CD8-positive, alpha-beta memory T cell (primary cell): ENCODE data around the gene COPE. TPM values are rescaled to one million over a fixed set of nuclear protein-coding genes. Genes with fewer than 3 reads are reported as not detected.
A peak's percentile ranks its signal among the peaks of the same experiment; 100 is the strongest.

Source experiments
- CTCF ChIA-PET: fragments of 350-600 bp; sonication (Branson Sonifier 250); formaldehyde crosslinking; loops from one replicate; lab custom pipeline; 2021; ENCODE audit warnings: antibody characterized with exemption; lab: Charles Lee
- POLR2A ChIA-PET: fragments of 350-600 bp; sonication (Branson Sonifier 250); formaldehyde crosslinking; loops from one replicate; lab custom pipeline; 2021; ENCODE audit warnings: antibody characterized with exemption; lab: Charles Lee
- DNase-seq, 5 donors: peaks; one replicate each; pipeline versions ENCODE4 v3.0.0 to v3.0.0-alpha.2; 2020 to 2022; ENCODE audit warnings: mixed read lengths in 1 of 5
- H3K27ac ChIP-seq: one replicate; pipeline ENCODE4 v1.7.0; 2013; ENCODE audit warnings: low read depth, mild to moderate bottlenecking, low read length, moderate library complexity
- H3K27me3 ChIP-seq: 2 replicates; pipeline ENCODE4 v1.7.0; 2013; ENCODE audit warnings: low read length, mild to moderate bottlenecking; ENCODE audit not compliant: insufficient read depth, poor library complexity, severe bottlenecking
- H3K36me3 ChIP-seq: 2 replicates; pipeline ENCODE4 v1.7.0; 2013; ENCODE audit warnings: mild to moderate bottlenecking, low read length, moderate library complexity; ENCODE audit not compliant: insufficient read depth
- H3K4me1 ChIP-seq: 2 replicates; pipeline ENCODE4 v1.7.0; 2013; ENCODE audit warnings: mild to moderate bottlenecking, low read length, moderate library complexity; ENCODE audit not compliant: insufficient read depth
- H3K4me3 ChIP-seq: 2 replicates; pipeline ENCODE4 v1.7.0; 2013; ENCODE audit warnings: mild to moderate bottlenecking, low read length
- H3K9me3 ChIP-seq: 2 replicates; pipeline ENCODE4 v1.7.0; 2013; ENCODE audit warnings: mild to moderate bottlenecking, low read length
- H3K27ac Mint-ChIP-seq, 8 donors: one replicate each; pipeline ENCODE4 v1.8.0; 2020 to 2021; ENCODE audit warnings: mixed read lengths in 8 of 8, mild to moderate bottlenecking in 6 of 8, inconsistent platforms in 3 of 8, moderate library complexity in 3 of 8
- H3K27me3 Mint-ChIP-seq, 2 donors: one replicate each; pipeline ENCODE4 v1.8.0; 2020 to 2021; ENCODE audit warnings: mixed read lengths in 2 of 2, mild to moderate bottlenecking in 1 of 2, moderate library complexity in 1 of 2
- H3K36me3 Mint-ChIP-seq, 3 donors: one replicate each; pipeline ENCODE4 v1.8.0; 2020 to 2021; ENCODE audit warnings: mixed read lengths in 3 of 3, inconsistent platforms in 1 of 3, mild to moderate bottlenecking in 1 of 3
- H3K4me1 Mint-ChIP-seq, 3 donors: one replicate each; pipeline ENCODE4 v1.8.0; 2020 to 2021; ENCODE audit warnings: mixed read lengths in 3 of 3, inconsistent platforms in 1 of 3, mild to moderate bottlenecking in 1 of 3
- H3K4me3 Mint-ChIP-seq, 7 donors: one replicate each; pipeline ENCODE4 v1.8.0; 2020 to 2021; ENCODE audit warnings: mixed read lengths in 7 of 7, mild to moderate bottlenecking in 6 of 7, moderate library complexity in 4 of 7, inconsistent platforms in 2 of 7
- H3K9me3 Mint-ChIP-seq, 5 donors: one replicate each; pipeline ENCODE4 v1.8.0; 2020 to 2022; ENCODE audit warnings: mixed read lengths in 5 of 5, mild to moderate bottlenecking in 3 of 5, moderate library complexity in 2 of 5, inconsistent platforms in 1 of 5
- polyA plus RNA-seq: library from polyadenylated mRNA; unstranded; fragments of 300-500 nt; fragmentation: Illumina TruSeq; gene quantifications from one replicate; pipeline ENCODE4 v1.2.3, GENCODE V29; 2021
- total RNA-seq, 2 experiments: library from RNA; stranded (reverse); gene quantifications; one replicate each; pipeline ENCODE4 v1.2.3, GENCODE V29; 2021

COPE gene
- total and polyA plus RNA-seq, 3 experiments from 2014 or later: 177 to 300 (median 184) TPM

DNA sequence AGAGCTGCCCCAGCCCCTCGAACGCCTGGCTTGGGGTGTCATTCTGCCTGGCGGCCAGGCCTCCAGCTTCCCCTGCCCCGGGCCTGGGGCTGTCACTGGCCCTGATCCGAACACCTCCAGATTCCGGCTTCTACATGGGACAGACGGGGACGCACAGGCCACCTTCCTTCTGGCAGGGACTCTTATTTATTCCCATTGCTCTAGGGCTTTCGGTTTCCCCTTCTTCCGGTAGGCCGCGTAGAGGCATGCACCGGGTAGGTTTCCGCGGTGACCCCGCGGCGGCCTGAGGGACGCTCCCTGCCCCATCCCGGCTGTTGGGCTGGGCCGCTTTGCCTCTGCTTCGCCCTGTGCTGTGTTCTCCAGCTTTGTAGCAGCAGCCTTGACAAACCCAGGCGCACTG lies 51.4 kb downstream of the COPE start:
- H3K4me1 Mint-ChIP-seq: peaks cover 8 to 16% (median 13%) of the 10 kb centered on the region in 3 donors
- ChIA-PET CTCF (interaction anchor here (2.3 to 2.9 kb wide), 3 partner anchors 8 to 20 kb away, joined by 9 to 12 read pairs (median 10); no protein-coding TSS in a partner anchor), POLR2A (no interaction called here)
- no peaks in the 10 kb centered on the region for H3K27me3 ChIP-seq
- H3K27ac Mint-ChIP-seq: no peak overlapping the region
- no peak overlapping the region for H3K4me3 ChIP-seq
- H3K27me3 Mint-ChIP-seq: peaks cover 0 to 6% of the 10 kb centered on the region in 2 donors
- no peaks in the 10 kb centered on the region for H3K9me3 Mint-ChIP-seq
- no peak for DNase-seq
- H3K36me3 ChIP-seq: peaks cover 13% of the 10 kb centered on the region
- H3K27ac ChIP-seq: no peak overlapping the region
- no peak overlapping the region for H3K4me3 Mint-ChIP-seq
- peaks cover 0 to 51% (median 10%) of the 10 kb centered on the region in 3 donors for H3K36me3 Mint-ChIP-seq
- no peaks in the 10 kb centered on the region for H3K9me3 ChIP-seq
- H3K4me1 ChIP-seq: no peaks in the 10 kb centered on the region

DNA sequence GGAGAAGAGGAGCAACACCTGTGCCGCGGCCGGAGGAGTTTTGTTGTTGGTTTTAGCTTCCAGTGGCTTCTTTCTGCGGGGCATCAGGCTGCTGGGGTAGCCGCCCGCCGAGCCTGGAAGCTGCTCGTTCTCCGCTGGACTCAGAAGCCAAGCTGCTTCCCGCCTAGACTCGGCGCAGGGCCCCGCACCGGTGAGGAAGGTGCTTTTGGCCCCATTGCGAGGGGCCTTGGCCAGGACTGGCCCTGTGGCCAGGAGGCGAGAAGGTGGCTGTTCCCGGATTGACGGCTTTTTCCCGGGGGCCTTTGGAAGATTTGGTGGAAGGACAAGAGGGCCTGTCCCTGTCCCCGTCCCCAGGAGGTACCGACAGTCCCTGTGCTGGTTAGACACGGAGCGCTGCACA lies 52.0 kb downstream of the COPE start:
- ChIA-PET POLR2A (no interaction called here), CTCF (interaction anchor here (1.3 to 2.9 kb wide), 4 partner anchors 9 to 273 kb away, joined by 4 to 12 read pairs (median 10); no protein-coding TSS in a partner anchor)
- H3K9me3 Mint-ChIP-seq: no peaks in the 10 kb centered on the region
- Histone ChIP-seq H3K27me3 (no peaks in the 10 kb centered on the region), H3K9me3 (no peaks in the 10 kb centered on the region), H3K27ac (no peak overlapping the region), H3K36me3 (peaks cover 15% of the 10 kb centered on the region), H3K4me1 (no peaks in the 10 kb centered on the region), H3K4me3 (no peak overlapping the region)
- DNase-seq: no peak
- peak overlapping the region in 2 of 8 donors; percentile 20 to 47 for H3K27ac Mint-ChIP-seq
- peaks cover 0 to 6% of the 10 kb centered on the region in 2 donors for H3K27me3 Mint-ChIP-seq
- H3K4me1 Mint-ChIP-seq: peaks cover 8 to 16% (median 13%) of the 10 kb centered on the region in 3 donors
- peaks cover 3 to 57% (median 10%) of the 10 kb centered on the region in 3 donors for H3K36me3 Mint-ChIP-seq
- peak overlapping the region in 1 of 7 donors; percentile 66 for H3K4me3 Mint-ChIP-seq

DNA sequence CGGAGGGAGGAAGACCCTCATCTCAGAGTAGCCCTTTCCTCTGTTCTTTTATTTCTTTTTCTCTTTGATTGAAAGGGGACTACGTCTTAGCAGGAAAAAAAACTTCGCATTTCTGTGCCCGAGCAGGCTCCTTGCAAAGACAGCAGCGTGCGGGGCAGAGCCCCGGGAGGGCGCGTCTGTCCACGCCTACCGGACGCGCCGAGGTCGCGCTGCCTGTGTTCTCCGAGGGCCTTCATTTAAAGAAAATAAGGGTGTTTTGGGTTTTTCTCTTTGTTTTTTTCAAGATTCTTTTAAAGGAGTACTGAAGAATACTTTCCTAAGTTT lies 52.4 kb downstream of the COPE start:
- no peaks in the 10 kb centered on the region for H3K9me3 Mint-ChIP-seq
- H3K27me3 ChIP-seq: no peaks in the 10 kb centered on the region
- no peaks in the 10 kb centered on the region for H3K4me1 ChIP-seq
- H3K4me3 ChIP-seq: no peak overlapping the region
- H3K27ac ChIP-seq: no peak overlapping the region
- ChIA-PET CTCF (interaction anchor here (1.3 to 2.9 kb wide), 4 partner anchors 9 to 273 kb away, joined by 4 to 12 read pairs (median 10); no protein-coding TSS in a partner anchor), POLR2A (no interaction called here)
- H3K4me1 Mint-ChIP-seq: peaks cover 7 to 16% (median 10%) of the 10 kb centered on the region in 3 donors
- peaks cover 0 to 3% of the 10 kb centered on the region in 2 donors for H3K27me3 Mint-ChIP-seq
- no peak for DNase-seq
- peak overlapping the region in 1 of 8 donors; percentile 20 for H3K27ac Mint-ChIP-seq
- peaks cover 4 to 61% (median 10%) of the 10 kb centered on the region in 3 donors for H3K36me3 Mint-ChIP-seq
- no peaks in the 10 kb centered on the region for H3K9me3 ChIP-seq
- peaks cover 19% of the 10 kb centered on the region for H3K36me3 ChIP-seq
- H3K4me3 Mint-ChIP-seq: peak overlapping the region in 1 of 7 donors; percentile 66

DNA sequence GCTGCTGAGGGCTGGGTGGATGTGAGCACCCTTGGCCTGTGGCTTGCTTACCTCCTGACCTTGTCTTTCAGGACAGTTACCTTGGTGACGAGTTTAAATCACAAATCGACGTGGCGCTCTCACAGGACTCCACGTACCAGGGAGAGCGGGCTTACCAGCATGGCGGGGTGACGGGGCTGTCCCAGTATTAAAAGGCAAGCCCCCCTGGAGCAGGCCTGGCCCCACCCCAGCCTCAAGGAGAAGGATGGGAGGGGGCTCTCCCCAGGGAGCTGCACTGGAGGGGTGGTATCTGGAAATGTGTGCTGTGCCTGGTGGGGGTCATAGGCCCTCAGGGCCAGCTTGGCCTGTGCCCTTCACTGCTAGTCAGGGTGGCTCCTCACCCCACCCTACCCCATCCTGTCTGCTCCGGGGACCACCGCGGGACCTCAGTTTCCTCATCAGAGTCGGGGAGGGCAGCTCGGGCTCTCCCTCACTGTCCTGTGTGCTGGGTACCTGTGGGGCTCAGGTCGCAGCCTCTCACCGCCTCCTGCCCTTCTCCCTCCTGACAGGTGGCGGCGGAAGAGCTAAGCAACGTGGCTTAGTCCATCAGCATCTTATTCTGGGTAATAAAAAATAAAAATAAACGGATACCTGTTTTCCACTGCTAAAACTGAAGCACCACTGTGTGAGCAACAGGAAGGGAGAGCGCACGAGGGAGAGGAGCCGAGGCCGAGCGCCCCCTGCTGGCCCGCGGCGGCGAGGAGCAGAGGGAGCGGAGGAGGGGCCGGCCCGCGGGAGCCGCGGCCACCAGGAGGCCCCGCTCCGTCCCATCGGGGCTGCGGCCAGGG lies 53.0 kb downstream of the COPE start:
- Histone ChIP-seq H3K27ac (no peak overlapping the region), H3K9me3 (no peaks in the 10 kb centered on the region), H3K4me1 (no peaks in the 10 kb centered on the region), H3K4me3 (no peak overlapping the region), H3K36me3 (peaks cover 24% of the 10 kb centered on the region), H3K27me3 (no peaks in the 10 kb centered on the region)
- CTCF ChIA-PET: interaction anchor here (0.9 to 2.9 kb wide), 5 partner anchors 10 to 272 kb away, joined by 3 to 12 read pairs (median 9); no protein-coding TSS in a partner anchor
- H3K36me3 Mint-ChIP-seq: peaks cover 4 to 67% (median 10%) of the 10 kb centered on the region in 3 donors
- POLR2A ChIA-PET: interaction anchor here (0.9 kb wide), 1 partner anchor 21 kb away, joined by 3 read pairs; no protein-coding TSS in a partner anchor
- H3K27me3 Mint-ChIP-seq: no peaks in the 10 kb centered on the region
- peaks cover 4 to 12% (median 8%) of the 10 kb centered on the region in 3 donors for H3K4me1 Mint-ChIP-seq
- no peaks in the 10 kb centered on the region for H3K9me3 Mint-ChIP-seq
- peak; percentile 51 to 68 (median 59) for DNase-seq
- H3K4me3 Mint-ChIP-seq: no peak overlapping the region
- H3K27ac Mint-ChIP-seq: peak overlapping the region in 2 of 8 donors; percentile 20 to 44

DNA sequence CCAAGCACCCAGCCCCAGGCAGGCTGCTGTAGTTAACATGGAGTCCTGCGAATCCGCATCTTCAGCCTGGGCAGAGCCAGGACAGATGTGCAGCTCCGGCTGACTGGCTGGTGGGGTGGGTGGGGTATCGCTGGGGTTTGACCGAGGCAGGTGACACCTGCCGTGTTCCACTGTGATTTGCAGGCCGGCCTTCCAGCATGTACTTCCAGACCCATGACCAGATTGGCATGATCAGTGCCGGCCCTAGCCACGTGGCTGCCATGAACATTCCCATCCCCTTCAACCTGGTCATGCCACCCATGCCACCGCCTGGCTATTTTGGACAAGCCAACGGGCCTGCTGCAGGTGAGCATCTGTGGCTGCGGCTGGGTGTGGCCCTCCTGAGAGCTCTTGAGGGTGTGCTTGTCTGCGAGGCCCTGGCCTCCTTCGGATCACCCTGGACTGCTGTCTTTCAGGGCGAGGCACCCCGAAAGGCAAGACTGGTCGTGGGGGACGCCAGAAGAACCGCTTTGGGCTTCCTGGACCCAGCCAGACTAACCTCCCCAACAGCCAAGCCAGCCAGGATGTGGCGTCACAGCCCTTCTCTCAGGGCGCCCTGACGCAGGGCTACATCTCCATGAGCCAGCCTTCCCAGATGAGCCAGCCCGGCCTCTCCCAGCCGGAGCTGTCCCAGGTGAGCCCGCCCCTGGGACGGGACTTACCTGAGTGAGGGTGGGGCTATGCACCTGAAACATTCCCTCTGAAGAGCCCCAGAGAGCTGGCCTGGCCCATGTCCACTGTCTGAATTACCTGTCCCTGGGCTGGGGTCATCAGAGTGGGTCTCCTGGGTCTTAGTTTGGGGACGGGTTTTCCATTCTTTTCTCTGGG lies 53.8 kb downstream of the COPE start:
- ChIA-PET CTCF (interaction anchor here (0.9 to 2.9 kb wide), 5 partner anchors 10 to 21 kb away, joined by 3 to 12 read pairs (median 9); no protein-coding TSS in a partner anchor), POLR2A (interaction anchor here (0.9 to 1.4 kb wide), 2 partner anchors 10 to 20 kb away, joined by 3 to 5 read pairs; no protein-coding TSS in a partner anchor)
- Histone ChIP-seq H3K4me1 (no peaks in the 10 kb centered on the region), H3K36me3 (peaks cover 32% of the 10 kb centered on the region), H3K27me3 (no peaks in the 10 kb centered on the region), H3K9me3 (no peaks in the 10 kb centered on the region), H3K27ac (no peak overlapping the region), H3K4me3 (no peak overlapping the region)
- Mint-ChIP-seq H3K9me3 (no peaks in the 10 kb centered on the region), H3K4me1 (peaks cover 4 to 10% (median 6%) of the 10 kb centered on the region in 3 donors), H3K36me3 (peaks cover 4 to 75% (median 10%) of the 10 kb centered on the region in 3 donors), H3K4me3 (peak overlapping the region in 1 of 7 donors; percentile 6), H3K27ac (peak overlapping the region in 1 of 8 donors; percentile 44), H3K27me3 (no peaks in the 10 kb centered on the region)
- no peak for DNase-seq

DNA sequence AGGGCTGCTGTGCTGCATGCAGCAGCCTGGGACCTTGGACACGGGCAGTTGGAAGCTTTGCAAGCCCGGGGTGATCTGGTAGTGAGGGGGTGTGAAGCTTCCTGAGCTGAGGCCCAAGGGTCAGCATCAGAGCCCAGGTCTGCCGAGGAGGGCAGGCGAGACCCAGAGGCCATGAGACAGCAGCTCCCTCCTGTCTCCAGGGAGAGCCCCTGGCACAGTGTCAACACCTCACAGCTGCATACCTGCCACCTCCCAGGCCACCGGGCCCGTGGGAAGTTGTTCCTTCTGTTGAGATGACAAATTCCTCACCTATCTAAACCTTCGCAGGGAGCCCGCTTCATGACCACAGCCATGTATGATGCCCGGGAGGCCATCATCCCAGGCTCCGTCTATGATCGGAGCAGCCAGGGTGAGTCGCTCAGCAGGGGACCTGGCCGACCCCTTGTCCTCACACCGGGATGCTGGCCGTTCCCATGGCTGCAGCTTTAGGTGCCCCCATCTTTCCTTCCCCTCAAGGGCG lies 55.3 kb downstream of the COPE start:
- Histone ChIP-seq H3K9me3 (no peaks in the 10 kb centered on the region), H3K4me1 (no peaks in the 10 kb centered on the region), H3K27ac (no peak overlapping the region), H3K36me3 (peaks cover 46% of the 10 kb centered on the region), H3K27me3 (no peaks in the 10 kb centered on the region), H3K4me3 (no peak overlapping the region)
- Mint-ChIP-seq H3K27ac (peak overlapping the region in 3 of 8 donors; percentile 6 to 54 (median 21)), H3K36me3 (peaks cover 4 to 90% (median 10%) of the 10 kb centered on the region in 3 donors), H3K9me3 (no peaks in the 10 kb centered on the region), H3K4me3 (peak overlapping the region in 1 of 7 donors; percentile 44), H3K4me1 (peaks cover 4 to 10% (median 6%) of the 10 kb centered on the region in 3 donors), H3K27me3 (no peaks in the 10 kb centered on the region)
- ChIA-PET CTCF (interaction anchor here (1.0 to 1.7 kb wide), 2 partner anchors 16 to 20 kb away, joined by 3 read pairs; no protein-coding TSS in a partner anchor), POLR2A (interaction anchor here (0.7 to 1.4 kb wide), 3 partner anchors 8 to 218 kb away, joined by 3 to 7 read pairs (median 5); no protein-coding TSS in a partner anchor)
- DNase-seq: no peak
